ENCODE data around the gene TAS2R40.

DNA sequence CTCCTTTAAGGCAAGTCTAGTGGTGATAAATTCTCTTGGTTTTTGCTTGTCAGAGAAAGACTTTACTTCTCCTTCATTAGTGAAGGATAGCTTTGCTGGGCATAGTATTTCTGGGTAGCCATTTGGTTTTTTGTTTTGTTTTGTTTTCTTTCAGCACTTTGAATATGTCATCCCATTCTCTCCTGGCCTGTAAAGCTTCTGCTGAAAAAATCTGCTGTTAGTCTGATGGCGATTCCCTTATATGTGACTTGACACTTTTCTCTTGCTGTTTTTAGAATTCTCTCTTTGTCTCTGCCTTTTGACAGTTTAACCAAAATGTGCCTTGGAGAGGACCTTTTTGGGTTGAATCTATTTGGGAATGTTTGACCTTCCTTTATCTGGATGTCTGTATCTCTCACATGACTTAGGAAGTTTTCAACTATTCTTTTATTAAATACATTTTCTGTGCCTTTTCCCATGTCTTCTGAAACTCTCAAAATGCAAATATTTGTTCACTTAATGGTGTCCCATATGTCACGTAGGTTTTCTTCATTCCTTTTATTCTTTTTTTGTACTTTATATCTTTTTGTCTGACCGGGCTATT lies 14.7 kb downstream of the TAS2R40 start:
- TF ChIP-seq CTCF (IDR thresholded peaks at IDR 0.05) (no peak), EZH2 (IDR thresholded peaks at IDR 0.05) (no peak), EZH2phosphoT487 (IDR thresholded peaks at IDR 0.05) (no peak)

Measured in neural progenitor cell (in vitro differentiated cells).